HepG2 (cell line): ENCODE measurements around the gene GLYR1. TPM values are rescaled to one million over a fixed set of nuclear protein-coding genes. Genes with fewer than 3 reads are reported as not detected.

ENCODE experiments used
- BRD4 ChIP-seq: sonication (generic); formaldehyde crosslinking; IDR thresholded peaks from 2 replicates; pipeline ENCODE4 v1.4.0; 2020; ENCODE audit warnings: missing genetic modification reagents
- CTCF ChIP-seq: sonication (generic); formaldehyde crosslinking; IDR thresholded peaks from 2 replicates; pipeline ENCODE4 v1.5.0; 2020; ENCODE audit warnings: mild to moderate bottlenecking, missing genetic modification reagents, moderate library complexity
- DZIP1 ChIP-seq: sonication (generic); formaldehyde crosslinking; IDR thresholded peaks from 2 replicates; pipeline ENCODE4 v1.5.0; 2020; ENCODE audit warnings: mild to moderate bottlenecking, missing genetic modification reagents
- FOXA1 ChIP-seq, 2 experiments: fragments of 450-650 bp in 1 of 2; sonication (generic) in 1 of 2; formaldehyde crosslinking in 1 of 2; IDR thresholded peaks; 2 replicates each; pipeline versions ENCODE4 v1.4.0 to v1.6.1; 2016 to 2020; ENCODE audit warnings: missing genetic modification reagents in 1 of 2
- JUNB ChIP-seq: sonication (generic); formaldehyde crosslinking; IDR thresholded peaks from 2 replicates; pipeline ENCODE4 v1.8.0; 2022; ENCODE audit warnings: missing genetic modification reagents, mild to moderate bottlenecking, borderline replicate concordance
- PHF21A ChIP-seq: sonication (generic); formaldehyde crosslinking; IDR thresholded peaks from 2 replicates; pipeline ENCODE4 v1.5.0; 2020; ENCODE audit warnings: mild to moderate bottlenecking, missing genetic modification reagents
- POGK ChIP-seq: sonication (generic); formaldehyde crosslinking; conservative IDR thresholded peaks from 2 replicates; pipeline ENCODE4 v1.8.0; 2022; ENCODE audit warnings: mild to moderate bottlenecking, moderate library complexity, missing genetic modification reagents
- PTBP1 ChIP-seq: fragments of 200-400 bp; formaldehyde crosslinking; IDR thresholded peaks from 2 replicates; pipeline ENCODE4 v1.6.1; 2018; ENCODE audit warnings: low read length, low read depth; ENCODE audit not compliant: poor library complexity, severe bottlenecking
- SAP130 ChIP-seq: IDR thresholded peaks from 2 replicates; pipeline ENCODE4 v1.6.1; 2016; ENCODE audit warnings: low read depth
- TAF15 ChIP-seq: fragments of 200-400 bp; formaldehyde crosslinking; IDR thresholded peaks from one replicate; pipeline ENCODE4 v1.6.1; 2018; ENCODE audit warnings: mild to moderate bottlenecking, low read depth, low read length; ENCODE audit not compliant: poor library complexity, severe bottlenecking
- TOE1 ChIP-seq: sonication (generic); formaldehyde crosslinking; IDR thresholded peaks from 2 replicates; pipeline ENCODE4 v1.4.0; 2020; ENCODE audit warnings: mild to moderate bottlenecking, missing genetic modification reagents
- ZFP36L2 ChIP-seq: sonication (generic); formaldehyde crosslinking; IDR thresholded peaks from 2 replicates; pipeline ENCODE4 v1.4.0; 2020; ENCODE audit warnings: missing genetic modification reagents
- ZFY ChIP-seq: sonication (generic); formaldehyde crosslinking; IDR thresholded peaks from 2 replicates; pipeline ENCODE4 v1.4.0; 2020; ENCODE audit warnings: missing genetic modification reagents
- ZNF12 ChIP-seq: sonication (generic); formaldehyde crosslinking; IDR thresholded peaks from 2 replicates; pipeline ENCODE4 v1.5.0; 2020; ENCODE audit warnings: missing genetic modification reagents
- ZNF136 ChIP-seq: sonication (generic); formaldehyde crosslinking; IDR thresholded peaks from 2 replicates; pipeline ENCODE4 v1.8.1; 2022; ENCODE audit warnings: low read depth, mild to moderate bottlenecking, moderate library complexity, missing genetic modification reagents
- ZNF30 ChIP-seq: sonication (generic); formaldehyde crosslinking; IDR thresholded peaks from 2 replicates; pipeline ENCODE4 v1.5.0; 2020; ENCODE audit warnings: mild to moderate bottlenecking, missing genetic modification reagents
- ZNF333 ChIP-seq: sonication (generic); formaldehyde crosslinking; IDR thresholded peaks from 2 replicates; pipeline ENCODE4 v1.4.0; 2020; ENCODE audit warnings: mild to moderate bottlenecking, missing genetic modification reagents, borderline replicate concordance
- ZNF629 ChIP-seq: sonication (generic); formaldehyde crosslinking; conservative IDR thresholded peaks from 2 replicates; pipeline ENCODE4 v1.5.0; 2020; ENCODE audit warnings: missing genetic modification reagents
- ZNF687 ChIP-seq: sonication (generic); formaldehyde crosslinking; IDR thresholded peaks from 2 replicates; pipeline ENCODE4 v1.5.1; 2020; ENCODE audit warnings: mild to moderate bottlenecking, missing genetic modification reagents, moderate library complexity
- polyA plus RNA-seq, 8 experiments: library from polyadenylated mRNA; depleted of rRNA in 3 of 8; stranded (reverse) in 7 of 8; unstranded in 1 of 8; fragments of >200 nt; fragmentation: Illumina TruSeq in 4 of 8; extraction: Trizol in 4 of 8; gene quantifications; 2 replicates each; pipeline versions ENCODE4 v1.2.1 to v1.2.3, GENCODE V29; 2011 to 2016; ENCODE audit warnings: low read depth in 4 of 8, missing spikeins in 1 of 8, mixed read lengths in 1 of 8; ENCODE audit not compliant: insufficient read depth in 1 of 8
- total RNA-seq, 5 experiments: library from RNA; depleted of rRNA; stranded (reverse); fragments of >200 nt; fragmentation: Illumina TruSeq; extraction: Trizol; gene quantifications; 2 replicates each; pipeline ENCODE4 v1.2.3, GENCODE V29; 2016; ENCODE audit warnings: low read depth in 1 of 5

The GLYR1 gene
- total and polyA plus RNA-seq, 2 of the 13 experiments (the other 11 are each of a cell fraction or from before 2014, with no cell fraction given): 28.3 to 48.7 TPM

- TF ChIP-seq BRD4 (CRISPR knock-in tag): no peak
- peak; percentile 90 for TF ChIP-seq PTBP1
- no peak for TF ChIP-seq DZIP1 (CRISPR knock-in tag)
- TF ChIP-seq TOE1 (CRISPR knock-in tag): no peak
- TF ChIP-seq POGK (CRISPR knock-in tag): 0 out of 2 replicates have a peak, but pooled peaks have one; percentile 40
- peak; percentile 76; the same call in 1 of the 2 replicates for TF ChIP-seq PHF21A (CRISPR knock-in tag)
- TF ChIP-seq FOXA1 (IDR thresholded peaks at IDR 0.05): no peak
- 0 out of 2 replicates have a peak, but pooled peaks have one; percentile 6 for TF ChIP-seq FOXA1 (CRISPR knock-in tag; IDR thresholded peaks at IDR 0.05)
- peak; percentile 76 for TF ChIP-seq ZNF687 (CRISPR knock-in tag)
- TF ChIP-seq JUNB (CRISPR knock-in tag): no peak
- TF ChIP-seq ZNF136 (CRISPR knock-in tag): no peak
- TF ChIP-seq CTCF: no peak; the same call in 1 of the 2 replicates
- peak; percentile 97 for TF ChIP-seq ZNF629
- TF ChIP-seq ZNF12 (CRISPR knock-in tag): peak; percentile 16; the same call in 1 of the 2 replicates
- TF ChIP-seq ZFY (CRISPR knock-in tag): peak; percentile 70
- TF ChIP-seq ZNF30: no peak
- TF ChIP-seq ZNF333 (CRISPR knock-in tag): no peak
- TF ChIP-seq TAF15: no peak
- no peak for TF ChIP-seq ZFP36L2 (CRISPR knock-in tag)
- TF ChIP-seq SAP130 (CRISPR knock-in tag): peak; percentile 80
Measured at GRCh38 chr16:4768549-4769305, 78.4 kb downstream of the GLYR1 start (continued).
